GM12892 (cell line): ENCODE results near the gene TSR1.

ENCODE experiments used
- POLR2A ChIP-seq: IDR thresholded peaks from 2 replicates; pipeline ENCODE4 v1.6.1; 2011; ENCODE audit warnings: low read depth, low read length, control low read depth
- TAF1 ChIP-seq: IDR thresholded peaks from 2 replicates; pipeline ENCODE4 v1.6.1; 2011; ENCODE audit warnings: low read depth, mild to moderate bottlenecking, control low read depth, low read length, borderline replicate concordance

GRCh38 chr17:2292100-2292499 is 44.2 kb downstream of the TSR1 start:
- TF ChIP-seq POLR2A: no peak
- TF ChIP-seq TAF1: no peak
